Amniotic epithelial cell (primary cell): Measurements from ENCODE around the gene ZNF197.
"Not testable (repeated sequence)": the region's sequence is repeated elsewhere in the genome, so short reads cannot be mapped to it uniquely, and the experiment has no call there.

Source experiments
- DNase-seq: peaks from one replicate; pipeline ENCODE4 v3.0.0-alpha.2; 2010; ENCODE audit warnings: low read depth

Gene ZNF197

DNA sequence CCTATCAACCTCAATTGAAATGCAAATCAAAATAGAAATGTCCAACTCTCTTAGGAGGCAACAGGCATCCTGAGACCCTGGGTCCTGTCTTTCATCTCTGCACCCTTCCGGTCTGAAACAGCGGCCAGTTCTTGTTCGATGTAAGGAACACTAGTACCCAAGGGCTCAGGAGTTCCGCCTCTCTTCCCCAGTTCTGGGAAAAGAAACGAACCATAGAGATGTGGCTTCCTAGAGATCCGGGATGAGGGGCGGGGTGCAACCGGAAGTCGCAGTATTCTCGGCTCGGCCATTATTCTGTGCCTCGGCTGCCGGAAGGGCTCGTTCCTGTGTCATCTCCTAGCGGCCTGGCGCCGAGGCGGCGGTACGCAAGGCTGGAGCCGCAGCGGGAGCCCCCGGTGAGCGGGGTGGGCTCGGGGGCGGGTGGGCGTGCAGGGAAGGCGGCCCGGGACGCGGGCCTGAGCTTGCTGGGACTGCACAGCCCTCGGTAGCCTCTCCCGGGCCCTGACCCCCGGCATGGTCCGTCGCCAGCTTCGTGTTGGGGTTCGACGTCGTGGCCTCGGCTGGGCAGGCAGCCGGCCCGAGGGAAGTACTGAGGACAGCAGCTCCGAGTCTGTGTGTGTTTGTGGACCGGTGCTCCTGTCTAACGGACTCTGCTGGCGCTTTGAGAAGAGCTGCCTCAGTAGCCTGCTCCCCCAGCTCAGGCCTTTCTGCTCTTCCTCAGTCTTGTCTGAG, at the start of gene ZNF197:
Gene ZNF197 (plus strand): TSS at position 288 of the 732 bp plus-strand sequence. CDS start 4,119 bp downstream, outside the sequence.
- DNase-seq, result peak; percentile 89

DNA sequence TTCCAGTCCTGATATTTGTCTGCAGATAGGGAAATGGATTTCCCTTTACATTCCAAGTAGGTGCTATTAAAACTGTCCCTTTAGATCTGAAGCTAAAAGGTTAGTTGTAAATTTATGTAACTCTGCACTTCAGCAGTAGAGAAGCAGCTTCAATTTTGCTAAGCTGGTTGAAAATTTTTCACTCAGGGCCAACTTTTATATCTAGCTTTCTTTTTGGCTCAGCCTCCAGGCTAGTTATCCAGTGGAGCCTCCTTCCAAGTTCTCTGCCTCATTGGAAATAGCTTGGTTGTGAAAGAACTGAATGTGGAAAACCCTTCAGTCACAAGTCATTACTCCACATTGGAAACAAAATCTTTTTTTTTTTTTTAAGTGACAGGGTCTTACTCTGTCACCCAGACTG, 48.2 kb upstream of the ZNF197 start:
- DNase-seq, result no peak

DNA sequence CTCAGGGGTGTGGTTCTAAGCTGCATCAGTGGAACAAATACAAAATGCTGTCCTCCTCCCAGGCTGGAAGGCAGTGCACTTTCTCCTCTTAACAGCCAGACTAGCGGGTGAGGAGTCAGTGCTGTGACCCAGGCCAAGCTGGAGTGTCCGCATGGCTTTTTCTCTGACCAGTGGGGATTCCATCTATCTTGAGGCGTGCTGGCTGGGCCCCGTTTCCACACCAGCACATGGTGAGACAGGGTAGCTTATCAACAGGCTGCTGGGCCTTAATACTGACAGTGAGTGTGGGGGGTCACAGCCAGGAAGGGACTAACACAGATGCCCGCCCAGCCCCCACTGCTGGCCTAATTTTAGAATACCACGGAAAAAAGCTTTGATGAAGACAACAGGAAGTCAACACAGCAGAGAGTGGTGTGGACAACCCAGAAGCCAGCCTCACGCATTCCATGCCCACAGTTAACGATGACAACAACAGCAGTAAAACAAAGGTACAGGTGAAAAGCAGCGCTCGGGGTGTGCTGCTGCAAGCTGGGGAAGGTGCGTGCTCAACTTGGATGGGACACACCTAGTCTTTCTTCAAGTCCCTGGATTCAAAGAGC, 47.4 kb upstream of the ZNF197 start:
- DNase-seq, result not testable (repeated sequence)

DNA sequence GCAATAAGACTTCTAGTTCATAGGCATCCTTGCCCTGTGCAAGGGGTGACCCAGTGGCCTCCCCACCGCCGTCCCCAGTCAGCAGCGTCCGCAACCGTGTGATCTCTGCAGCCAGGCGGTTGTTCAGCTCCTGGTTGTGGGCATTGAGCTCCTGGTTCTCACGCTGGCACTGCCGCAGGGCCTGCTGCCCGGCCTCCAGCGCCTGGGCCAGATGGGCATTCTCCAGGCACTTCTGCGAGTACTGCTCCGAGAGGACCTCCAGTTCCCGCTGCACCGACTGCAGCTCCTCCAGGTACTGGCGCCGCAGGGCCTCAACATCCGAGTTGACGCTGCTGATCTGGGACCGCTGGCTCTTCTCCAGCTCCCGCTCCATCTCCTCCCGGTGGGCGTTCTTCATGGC, 46.5 kb upstream of the ZNF197 start:
- not testable (repeated sequence) for DNase-seq

DNA sequence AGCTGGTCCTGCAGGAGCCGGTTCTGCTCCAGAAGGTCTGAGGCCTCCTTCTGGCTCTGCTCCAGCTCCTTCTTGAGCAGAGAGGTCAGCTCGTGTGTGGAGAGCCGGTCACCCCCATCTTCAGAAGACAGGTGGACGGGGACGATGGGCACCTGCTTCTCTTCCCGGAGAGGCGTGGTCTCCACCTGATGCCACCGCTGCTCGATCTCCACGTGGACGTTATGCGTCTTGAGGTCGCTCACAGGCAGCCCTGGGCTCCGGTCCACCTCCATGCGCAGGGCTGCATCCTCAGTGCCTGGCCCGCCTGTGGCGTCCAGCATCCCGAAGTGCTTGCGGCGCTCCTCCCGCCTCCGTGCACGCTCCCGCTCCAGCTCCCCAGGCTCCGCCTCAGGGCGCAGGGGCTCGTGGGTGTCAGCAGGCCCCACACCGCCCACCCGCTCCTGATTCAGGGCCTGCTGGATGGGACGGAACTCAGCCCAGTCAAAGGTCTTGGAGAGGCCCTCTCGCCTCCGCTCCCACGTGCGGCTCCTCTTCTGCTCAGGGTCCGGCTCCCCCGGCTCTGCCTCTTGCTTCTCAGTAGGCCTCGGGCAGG, 45.8 kb upstream of the ZNF197 start:
- DNase-seq, result not testable (repeated sequence)

DNA sequence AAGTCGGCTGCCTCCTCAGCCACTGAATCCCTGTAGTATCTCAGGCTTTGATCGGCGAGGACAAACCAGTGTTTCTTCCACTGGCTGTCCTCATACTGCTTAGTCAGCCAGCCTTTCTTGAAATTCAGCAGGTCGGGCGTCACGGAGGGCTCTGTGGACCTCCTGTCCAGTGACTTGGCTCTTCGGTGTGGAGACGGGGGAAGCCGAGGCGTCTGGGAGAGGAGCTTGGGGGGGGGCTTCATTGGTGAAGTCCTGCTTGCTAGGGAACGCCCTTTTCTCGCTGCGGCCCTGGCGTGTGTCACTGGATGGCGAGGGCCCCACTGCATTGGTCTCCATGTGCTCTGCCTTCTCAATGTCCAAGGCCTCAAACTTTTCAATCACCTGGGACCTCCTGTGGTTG, 45.1 kb upstream of the ZNF197 start:
- not testable (repeated sequence) for DNase-seq

DNA sequence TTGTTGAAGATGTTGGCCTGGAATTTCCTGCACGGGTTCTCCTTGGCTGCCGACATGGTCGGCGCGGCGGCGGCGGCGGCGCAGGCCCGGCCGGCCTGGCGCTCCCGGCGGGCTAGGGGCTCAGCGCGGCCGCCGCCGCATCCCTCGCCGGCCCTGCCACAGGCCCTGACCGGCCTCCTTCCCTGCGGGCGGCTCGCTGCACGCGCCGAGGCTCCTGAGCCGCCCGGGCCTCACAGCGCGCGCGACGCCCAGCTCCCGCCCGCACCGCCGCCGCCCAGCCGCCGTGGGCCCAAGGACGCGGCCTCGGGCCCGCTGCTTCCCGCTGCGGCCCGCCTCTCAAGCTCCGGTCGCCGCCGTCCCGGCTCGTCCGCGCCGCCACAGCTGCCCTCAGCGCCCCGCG, 43.9 kb upstream of the ZNF197 start:
- not testable (repeated sequence) for DNase-seq

DNA sequence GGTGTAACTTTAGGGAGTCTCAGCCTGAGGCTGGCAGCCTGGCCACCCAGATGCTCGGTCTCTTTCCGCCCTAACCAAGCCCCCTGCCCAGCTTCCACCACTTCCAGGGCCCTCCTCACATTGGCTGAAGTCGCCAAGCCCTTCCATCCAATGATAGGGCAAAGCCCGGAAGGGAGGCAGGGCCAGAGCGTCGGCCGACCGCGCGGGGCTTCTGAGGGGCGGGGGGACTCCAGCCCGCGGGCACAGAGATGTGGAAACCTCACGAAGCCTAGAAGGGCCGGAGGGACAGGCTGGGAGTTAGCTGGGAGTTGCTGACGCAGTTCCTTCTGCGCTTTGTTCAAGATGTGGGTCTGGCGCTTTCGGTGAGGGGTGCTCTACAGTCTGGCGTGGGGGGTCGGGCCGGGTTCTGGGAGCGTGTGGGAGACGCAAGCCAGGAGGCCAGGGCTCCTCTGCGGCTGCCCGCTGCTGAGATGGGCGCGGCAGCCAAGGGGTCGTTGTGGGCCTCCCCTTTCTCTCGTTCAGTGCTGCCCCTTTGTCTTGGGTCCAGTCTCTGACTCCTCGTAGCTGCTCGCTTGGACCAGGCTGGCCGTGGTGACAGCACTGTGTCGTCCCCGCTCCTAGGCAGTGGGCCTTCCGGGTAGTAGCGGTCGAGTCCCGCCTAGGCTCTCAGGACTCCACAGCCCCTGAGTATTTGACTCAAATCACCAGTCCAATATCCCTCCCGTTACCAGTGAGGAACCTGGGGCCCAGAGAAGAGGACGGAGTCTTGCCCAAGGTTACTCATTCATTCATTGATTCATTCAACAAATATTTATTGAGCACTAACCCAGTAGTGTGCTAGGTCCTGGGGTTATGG, 40.0 kb upstream of the ZNF197 start, which contains the start of gene ZNF660:
Gene ZNF660 (plus strand): TSS at position 319 of the 856 bp plus-strand sequence. CDS start 9,230 bp downstream, outside the sequence.
- peak; percentile 77 for DNase-seq

DNA sequence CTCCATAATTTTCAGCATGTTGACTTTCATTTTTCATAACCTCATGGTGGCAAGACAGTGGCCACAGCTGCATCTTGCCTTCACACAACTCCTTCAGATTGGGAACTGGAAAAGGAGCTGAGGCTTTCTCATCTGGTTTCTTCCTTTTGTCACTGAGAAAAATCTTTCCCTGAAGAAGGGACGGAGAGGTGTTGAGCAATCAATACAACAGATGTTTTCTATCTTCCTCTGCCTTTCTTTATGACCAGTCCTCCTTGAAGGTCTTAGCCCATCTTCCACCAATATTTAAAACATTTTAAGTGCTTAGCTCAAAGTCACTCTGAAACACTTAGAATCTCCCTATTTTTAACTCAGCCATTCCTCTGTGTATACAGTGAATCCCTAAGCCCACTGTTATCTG, 28.2 kb upstream of the ZNF197 start:
- DNase-seq, result no peak

DNA sequence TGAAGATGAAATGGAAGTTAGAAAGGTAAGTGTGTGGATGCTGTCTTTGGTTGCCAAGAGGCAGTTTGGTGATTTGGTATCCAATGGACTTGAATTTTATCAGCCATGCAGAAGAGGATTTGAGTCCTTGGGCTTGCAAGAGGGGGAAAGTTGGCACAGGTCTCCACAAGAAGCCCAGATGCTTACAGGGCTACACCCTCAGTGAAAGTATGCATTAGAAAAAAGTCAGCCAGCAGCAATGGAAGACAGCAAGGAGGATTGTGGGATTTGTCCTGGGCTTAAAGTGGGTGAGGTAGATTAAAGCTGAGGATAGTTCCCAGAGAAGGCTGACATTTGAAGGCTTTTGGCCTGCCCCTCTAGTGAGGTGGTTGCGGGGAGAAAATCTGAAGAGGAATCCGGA, 23.1 kb upstream of the ZNF197 start:
- DNase-seq, result no peak

DNA sequence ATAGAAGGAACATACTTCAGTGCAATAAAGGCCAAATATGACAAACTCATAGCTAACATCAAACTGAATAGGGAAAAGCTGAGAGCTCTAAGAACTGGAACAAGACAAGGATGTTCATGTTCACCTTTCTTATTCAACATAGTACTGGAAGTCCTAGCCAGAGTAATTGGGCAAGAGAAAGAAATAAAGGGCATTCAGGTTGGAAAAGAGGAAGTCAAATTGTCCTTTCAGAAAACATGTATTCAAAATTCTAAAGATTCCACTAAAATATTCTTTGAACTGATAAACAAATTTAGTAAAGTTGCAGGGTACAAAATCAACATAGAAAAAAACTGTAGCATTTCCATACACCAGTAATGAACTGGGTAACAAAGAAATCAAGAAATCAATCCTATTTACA, 12.2 kb upstream of the ZNF197 start:
- DNase-seq, result no peak

DNA sequence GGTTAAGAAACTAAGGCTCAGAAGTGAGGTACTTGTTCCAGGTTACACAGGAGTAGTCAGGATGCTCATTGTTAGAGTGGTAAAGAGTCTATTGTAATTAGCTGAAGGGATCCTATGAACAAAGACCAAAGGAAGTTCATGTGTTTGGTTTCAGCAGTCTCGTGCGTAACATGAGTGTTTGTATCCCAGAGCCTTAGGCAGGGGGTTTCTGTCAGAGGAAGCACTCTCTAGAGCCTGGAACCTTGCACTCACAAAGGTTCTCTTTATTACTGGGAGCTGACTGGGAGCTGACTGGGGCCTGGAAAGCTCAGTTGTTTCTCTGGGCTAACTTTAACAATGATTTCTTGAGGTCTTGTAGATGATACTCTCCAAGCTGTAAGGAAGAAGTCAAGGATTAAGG, 3.9 kb downstream of the ZNF197 start:
- DNase-seq, result no peak

DNA sequence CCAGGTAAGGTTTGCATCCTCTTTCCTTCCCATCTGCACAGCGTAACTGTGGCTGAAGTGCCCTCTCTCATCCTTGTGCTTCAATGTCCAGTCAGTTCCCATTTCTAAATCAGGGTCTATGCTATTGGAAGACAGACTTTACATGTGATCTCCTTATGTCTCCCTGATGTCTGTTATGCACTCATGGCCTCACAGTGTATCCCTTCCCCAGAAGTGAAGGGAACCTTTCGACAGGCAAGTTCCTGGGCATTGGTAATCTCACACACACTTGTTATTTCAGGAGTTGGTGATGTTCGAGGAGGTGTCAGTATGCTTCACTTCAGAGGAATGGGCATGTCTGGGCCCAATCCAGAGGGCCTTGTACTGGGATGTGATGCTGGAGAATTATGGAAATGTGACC, 7.4 kb downstream of the ZNF197 start:
- DNase-seq, result no peak

DNA sequence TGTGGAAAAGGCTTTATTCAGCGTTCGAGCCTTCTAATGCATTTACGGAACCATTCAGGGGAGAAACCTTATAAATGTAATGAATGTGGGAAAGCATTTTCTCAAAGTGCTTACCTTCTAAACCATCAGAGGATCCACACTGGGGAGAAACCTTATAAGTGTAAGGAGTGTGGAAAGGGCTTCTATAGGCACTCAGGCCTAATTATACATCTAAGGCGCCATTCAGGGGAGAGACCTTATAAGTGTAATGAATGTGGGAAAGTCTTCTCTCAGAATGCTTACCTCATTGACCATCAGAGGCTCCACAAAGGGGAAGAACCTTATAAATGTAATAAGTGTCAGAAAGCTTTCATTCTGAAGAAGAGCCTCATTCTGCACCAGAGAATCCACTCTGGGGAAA, 17.5 kb downstream of the ZNF197 start:
- DNase-seq, result no peak

DNA sequence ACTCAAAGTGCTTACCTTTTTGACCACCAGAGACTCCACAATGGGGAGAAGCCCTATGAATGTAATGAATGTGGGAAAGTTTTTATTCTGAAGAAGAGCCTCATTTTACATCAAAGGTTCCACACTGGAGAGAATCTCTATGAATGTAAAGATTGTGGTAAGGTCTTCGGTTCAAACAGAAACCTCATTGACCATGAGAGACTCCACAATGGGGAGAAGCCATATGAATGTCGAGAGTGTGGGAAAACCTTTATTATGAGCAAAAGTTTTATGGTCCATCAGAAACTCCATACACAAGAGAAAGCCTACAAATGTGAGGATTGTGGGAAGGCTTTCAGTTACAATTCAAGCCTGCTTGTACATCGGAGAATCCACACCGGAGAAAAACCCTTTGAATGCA, 18.2 kb downstream of the ZNF197 start:
- DNase-seq, result no peak

DNA sequence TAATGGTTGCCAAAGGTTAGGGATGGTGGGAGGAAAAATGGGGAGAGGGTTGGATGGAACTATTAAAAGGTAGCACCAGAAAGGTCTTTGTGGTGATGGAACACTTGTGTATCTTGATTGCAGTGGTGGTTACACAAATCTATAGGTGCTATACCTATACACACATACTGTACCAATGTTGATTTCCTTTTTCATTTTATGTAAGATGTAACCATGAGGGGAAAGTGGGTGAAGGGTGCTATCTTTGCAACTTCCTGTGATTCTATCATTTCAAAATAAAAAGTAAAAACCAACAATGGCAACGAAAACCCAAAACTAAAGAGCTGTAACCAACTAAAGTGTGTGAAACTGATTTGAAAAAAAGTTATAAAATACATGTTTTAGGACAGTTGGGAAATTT, 22.9 kb downstream of the ZNF197 start:
- no peak for DNase-seq

DNA sequence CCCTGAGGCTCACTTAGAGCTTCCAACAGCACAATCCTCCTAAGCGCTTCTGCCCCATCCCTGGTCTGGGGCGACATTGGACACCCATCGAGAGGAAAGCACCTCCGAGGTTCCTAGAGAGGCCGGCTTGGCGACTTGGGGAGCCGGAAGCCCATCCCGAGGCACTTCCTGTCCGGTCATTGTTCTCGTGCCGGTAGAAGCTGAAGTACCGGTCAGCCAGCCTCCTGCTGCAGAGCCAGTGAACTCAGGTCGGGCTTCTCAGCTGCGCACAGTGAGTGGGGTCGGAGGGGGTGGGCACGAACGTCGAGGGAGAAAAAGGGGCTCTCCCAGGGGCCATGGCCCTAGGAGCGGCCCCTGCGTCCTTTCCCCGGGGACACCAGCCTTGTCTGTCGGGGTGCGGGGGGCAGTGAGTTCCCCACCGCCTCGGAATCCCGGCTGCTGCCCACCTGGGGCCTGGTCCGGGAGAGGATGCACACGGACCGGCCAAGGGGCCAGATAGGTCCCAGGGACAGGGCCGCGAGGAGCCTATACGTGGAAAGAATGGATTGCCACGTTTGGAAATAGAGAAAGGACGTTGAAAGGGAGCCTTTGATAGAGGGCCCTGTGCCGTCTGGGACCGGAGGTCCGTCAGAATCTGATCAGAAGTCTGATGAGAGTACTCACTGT, 23.9 kb downstream of the ZNF197 start, which contains the start of gene ZNF35:
Gene ZNF35 (plus strand): TSS at position 169 of the 666 bp plus-strand sequence. CDS start 2,336 bp downstream, outside the sequence.
- DNase-seq, result peak; percentile 89

DNA sequence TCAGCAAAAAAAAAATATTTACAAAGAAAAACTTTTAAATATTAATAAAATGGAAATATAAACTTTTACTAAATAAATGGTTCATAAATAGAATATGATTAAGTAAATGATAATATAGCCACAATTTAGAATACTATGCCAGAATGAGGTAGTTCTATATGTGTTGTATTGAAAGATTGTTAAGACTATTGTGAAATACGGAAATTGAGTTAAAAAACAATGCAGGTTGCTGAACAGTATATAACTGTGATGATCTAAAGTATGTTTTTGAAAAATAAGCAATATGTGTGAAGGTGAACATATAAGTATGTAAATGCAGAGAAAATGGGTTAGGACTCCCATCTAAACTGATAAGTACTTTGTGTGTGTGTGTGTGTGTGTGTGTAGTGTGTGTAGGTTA, 24.9 kb downstream of the ZNF197 start:
- DNase-seq, result no peak

DNA sequence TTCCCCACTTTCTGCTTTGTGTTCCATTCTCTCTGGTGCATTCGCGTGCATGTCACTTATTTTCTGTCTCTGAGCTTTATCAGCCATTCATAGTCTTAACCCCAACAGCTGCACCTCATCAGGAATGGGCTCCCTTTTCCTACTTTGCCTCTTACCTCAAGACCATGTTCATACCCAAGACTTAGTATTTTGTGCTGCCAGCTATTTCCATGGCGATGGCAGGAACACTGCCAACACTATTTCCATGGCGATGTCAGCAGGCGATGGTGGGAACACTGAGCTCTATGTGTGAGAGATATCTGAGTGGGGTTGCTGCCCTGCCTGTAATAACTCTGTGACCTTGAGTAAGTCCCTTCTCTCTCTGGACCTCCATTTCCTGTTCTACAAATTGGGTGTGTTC, 29.2 kb downstream of the ZNF197 start:
- DNase-seq, result peak; percentile 6

DNA sequence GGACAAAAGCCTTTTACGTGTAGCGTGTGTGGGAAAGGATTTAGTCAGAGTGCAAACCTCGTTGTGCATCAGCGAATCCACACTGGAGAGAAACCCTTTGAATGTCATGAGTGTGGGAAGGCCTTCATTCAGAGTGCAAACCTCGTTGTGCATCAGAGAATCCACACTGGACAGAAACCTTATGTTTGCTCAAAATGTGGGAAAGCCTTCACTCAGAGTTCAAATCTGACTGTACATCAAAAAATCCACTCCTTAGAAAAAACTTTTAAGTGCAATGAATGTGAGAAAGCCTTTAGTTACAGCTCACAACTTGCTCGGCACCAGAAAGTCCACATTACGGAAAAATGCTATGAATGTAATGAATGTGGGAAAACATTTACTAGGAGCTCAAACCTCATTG, 34.2 kb downstream of the ZNF197 start:
- DNase-seq, result no peak

DNA sequence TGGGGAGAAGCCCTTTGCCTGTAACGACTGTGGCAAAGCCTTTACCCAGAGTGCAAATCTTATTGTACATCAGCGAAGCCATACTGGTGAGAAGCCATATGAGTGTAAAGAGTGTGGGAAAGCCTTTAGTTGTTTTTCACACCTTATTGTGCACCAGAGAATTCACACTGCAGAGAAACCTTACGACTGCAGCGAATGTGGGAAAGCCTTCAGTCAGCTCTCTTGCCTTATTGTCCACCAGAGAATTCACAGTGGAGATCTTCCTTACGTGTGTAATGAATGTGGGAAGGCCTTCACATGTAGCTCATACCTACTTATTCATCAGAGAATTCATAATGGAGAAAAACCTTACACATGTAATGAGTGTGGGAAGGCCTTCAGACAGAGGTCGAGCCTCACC, 34.6 kb downstream of the ZNF197 start:
- DNase-seq, result peak; percentile 6

DNA sequence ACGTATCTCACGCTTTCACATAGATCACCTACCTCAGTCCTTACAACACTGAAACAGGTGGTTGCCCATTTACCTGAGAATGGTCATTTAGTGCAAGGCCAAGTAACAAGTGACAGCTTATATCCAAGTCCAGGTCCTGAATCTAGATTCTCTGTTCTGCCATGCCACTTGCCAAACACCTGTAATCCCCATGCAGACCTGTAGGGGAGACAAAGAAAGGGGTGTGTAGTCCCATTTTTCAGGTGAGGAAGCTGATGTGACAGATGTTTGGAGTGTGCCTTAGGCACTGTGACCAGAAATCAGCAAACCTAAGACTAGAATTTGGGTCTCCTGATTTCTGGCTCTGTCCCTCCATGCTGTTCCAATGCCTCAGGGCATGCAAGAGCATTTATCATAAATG, 36.4 kb downstream of the ZNF197 start:
- no peak for DNase-seq
